B cell (primary cell): ENCODE measurements around the gene STXBP4. TPM values are rescaled to one million over a fixed set of nuclear protein-coding genes. Genes with fewer than 3 reads are reported as not detected.

Experiments
- ATAC-seq: fragments of 200-7000 bp; cut with Tn5 transposase; one replicate; pipeline ENCODE4 v1.10.0; 2021; ENCODE audit warnings: low read depth, mild to moderate bottlenecking, moderate number of reproducible peaks, moderate library complexity
- CTCF ChIA-PET: fragments of 350-600 bp; sonication (Branson Sonifier 250); formaldehyde crosslinking; loops from one replicate; lab custom pipeline; 2021; ENCODE audit warnings: antibody characterized with exemption, inconsistent platforms; lab: Charles Lee
- POLR2A ChIA-PET: fragments of 350-600 bp; sonication (Branson Sonifier 250); formaldehyde crosslinking; loops from one replicate; lab custom pipeline; 2021; ENCODE audit warnings: antibody characterized with exemption; lab: Charles Lee
- DNase-seq: peaks from one replicate; pipeline ENCODE4 v3.0.0; 2013
- H2AFZ ChIP-seq: 2 replicates; pipeline ENCODE4 v1.6.1; 2012; ENCODE audit warnings: mild to moderate bottlenecking, low read depth, low read length; ENCODE audit not compliant: insufficient read depth, poor library complexity, severe bottlenecking
- H3K27ac ChIP-seq, 2 donors: 1 replicate in 1 of 2; 2 replicates in 1 of 2; pipeline ENCODE4 v1.5.1; 2012 to 2013; ENCODE audit warnings: low read length in 2 of 2, mild to moderate bottlenecking in 2 of 2, moderate library complexity in 1 of 2
- H3K27me3 ChIP-seq, 4 experiments: fragments of 200-600 bp in 1 of 4; sonication (generic) in 1 of 4; replicated peaks in 1 of 4; 1 replicate in 2 of 4; 2 replicates in 2 of 4; pipeline versions ENCODE4 v1.6.1 to v1.7.0; 2013 to 2016; ENCODE audit warnings: low read length in 3 of 4, mild to moderate bottlenecking in 2 of 4, mixed read lengths in 1 of 4, moderate library complexity in 1 of 4; ENCODE audit not compliant: insufficient read depth in 4 of 4, control insufficient read depth in 3 of 4; ENCODE audit errors: control extremely low read depth in 1 of 4
- H3K36me3 ChIP-seq, 2 experiments: replicated peaks in 1 of 2; 1 replicate in 1 of 2; 2 replicates in 1 of 2; pipeline versions ENCODE4 v1.6.1 to v1.7.1; 2013; ENCODE audit warnings: low read length in 1 of 2; ENCODE audit not compliant: insufficient read depth in 2 of 2, control insufficient read depth in 1 of 2; ENCODE audit errors: control extremely low read depth in 1 of 2, extremely low read depth in 1 of 2
- H3K4me1 ChIP-seq, 2 donors: fragments of 200-600 bp in 1 of 2; sonication (generic) in 1 of 2; 1 replicate in 1 of 2; 2 replicates in 1 of 2; pipeline versions ENCODE4 v1.5.1 to v1.6.1; 2013 to 2017; ENCODE audit warnings: low read length in 2 of 2; ENCODE audit not compliant: control insufficient read depth in 2 of 2, insufficient read depth in 2 of 2
- H3K4me2 ChIP-seq: replicated peaks from 2 replicates; pipeline ENCODE3; 2012; ENCODE audit warnings: mild to moderate bottlenecking, low read depth, low read length; ENCODE audit not compliant: poor library complexity, severe bottlenecking
- H3K4me3 ChIP-seq, 5 experiments: fragments of 200-600 bp in 1 of 5; sonication (generic) in 1 of 5; 1 replicate in 3 of 5; 2 replicates in 2 of 5; pipeline versions ENCODE4 v1.5.1 to v1.7.0; 2011 to 2016; ENCODE audit warnings: low read length in 4 of 5, mild to moderate bottlenecking in 4 of 5, low read depth in 2 of 5, control low read depth in 1 of 5, moderate library complexity in 1 of 5; ENCODE audit not compliant: insufficient read depth in 1 of 5; ENCODE audit errors: control extremely low read depth in 1 of 5, extremely low read depth in 1 of 5
- H3K79me2 ChIP-seq: fragments of 200-600 bp; sonication (generic); one replicate; pipeline ENCODE4 v1.6.0; 2016; ENCODE audit warnings: low read length; ENCODE audit not compliant: control insufficient read depth, insufficient read depth
- H3K9ac ChIP-seq: fragments of 200-600 bp; sonication (generic); 2 replicates; pipeline ENCODE4 v1.6.1; 2017; ENCODE audit warnings: mild to moderate bottlenecking, low read length, moderate library complexity
- H3K9me3 ChIP-seq, 3 donors: one replicate each; pipeline versions ENCODE4 v1.6.1 to v1.7.1; 2013; ENCODE audit warnings: low read length in 2 of 3; ENCODE audit not compliant: control insufficient read depth in 2 of 3, insufficient read depth in 1 of 3; ENCODE audit errors: control extremely low read depth in 1 of 3
- H4K20me1 ChIP-seq: 2 replicates; pipeline ENCODE4 v1.6.0; 2012; ENCODE audit warnings: mild to moderate bottlenecking, low read length; ENCODE audit not compliant: insufficient read depth, control insufficient read depth, poor library complexity, severe bottlenecking
- H3K27ac Mint-ChIP-seq: one replicate; pipeline ENCODE4 v1.8.0; 2021; ENCODE audit warnings: mixed read lengths
- H3K27me3 Mint-ChIP-seq: one replicate; pipeline ENCODE4 v1.8.0; 2021; ENCODE audit warnings: mixed read lengths
- H3K4me1 Mint-ChIP-seq: one replicate; pipeline ENCODE4 v1.8.0; 2021; ENCODE audit warnings: mixed read lengths
- H3K4me3 Mint-ChIP-seq: one replicate; pipeline ENCODE4 v1.8.0; 2021; ENCODE audit warnings: mixed read lengths
- H3K9me3 Mint-ChIP-seq: one replicate; pipeline ENCODE4 v1.8.0; 2022; ENCODE audit warnings: mixed read lengths; ENCODE audit not compliant: insufficient read depth
- CTCF ChIP-seq: fragments of 200-600 bp; IDR thresholded peaks from one replicate; pipeline ENCODE4 v1.8.0; 2022; ENCODE audit warnings: antibody characterized with exemption, mild to moderate bottlenecking
- EZH2 ChIP-seq: IDR thresholded peaks from 2 replicates; pipeline ENCODE4 v1.6.1; 2012; ENCODE audit warnings: borderline replicate concordance, low read depth, mild to moderate bottlenecking, moderate library complexity, low read length; ENCODE audit not compliant: insufficient read depth, poor library complexity, severe bottlenecking
- WGBS: methylation state at CpG from one replicate; pipeline ENCODE4 v1.1.5; 2013; ENCODE audit warnings: missing lambda C conversion rate; ENCODE audit not compliant: insufficient coverage; 5-methylcytosine and 5-hydroxymethylcytosine counted together
- intact Hi-C: fragments of 100-400 bp; cut with micrococcal nuclease; formaldehyde crosslinking; loops from one replicate; pipeline ENCODE4 v1.10.0; 2022
- polyA plus RNA-seq: library from polyadenylated mRNA; depleted of rRNA; stranded (reverse); fragments of >200 nt; gene quantifications from 2 replicates; pipeline ENCODE4 v1.2.3, GENCODE V29; 2012
- total RNA-seq, 2 donors: library from RNA; stranded (reverse); fragments of 120-200 nt in 1 of 2; gene quantifications; 1 replicate in 1 of 2; 2 replicates in 1 of 2; pipeline versions ENCODE4 v1.2.3 to v1.2.4, GENCODE V29; 2013 to 2022

The STXBP4 gene
- total and polyA plus RNA-seq, 2 donors (not counting 1 experiment from before 2014, with no cell fraction given) = 1.2 to 11.4 TPM

GRCh38 chr17:55186937-55187770 is 218.6 kb downstream of the STXBP4 start:
- Histone ChIP-seq H3K27me3 (no peaks in the 10 kb centered on the region), H3K4me3 (no peak overlapping the region), H3K79me2 (no peaks in the 10 kb centered on the region), H3K9ac (no peak overlapping the region), H3K27ac (no peak overlapping the region), H4K20me1 (no peaks in the 10 kb centered on the region), H3K4me2 (no peak overlapping the region), H2AFZ (no peak overlapping the region), H3K9me3 (peaks cover 0 to 3% (median 0%) of the 10 kb centered on the region in 3 donors), H3K36me3 (no peaks in the 10 kb centered on the region), H3K4me1 (no peaks in the 10 kb centered on the region)
- intact Hi-C loops = no loop called here
- TF ChIP-seq EZH2 (no peak), CTCF (no peak)
- no peak for ATAC-seq
- 78% methylated on average over 6 of the region's 8 CpGs for WGBS
- Mint-ChIP-seq H3K27me3 (peaks cover 7% of the 10 kb centered on the region), H3K4me1 (no peaks in the 10 kb centered on the region), H3K9me3 (peaks cover 4% of the 10 kb centered on the region), H3K27ac (no peak overlapping the region), H3K4me3 (no peak overlapping the region)
- no peak for DNase-seq
- CTCF ChIA-PET = no interaction called here
- POLR2A ChIA-PET = interaction anchor here (0.6 kb wide), 1 partner anchor 58 kb away, joined by 8 read pairs; no protein-coding TSS in a partner anchor

- intact Hi-C loops = no loop called here
Measured at GRCh38 chr17:55190748-55191147, 222.2 kb downstream of the STXBP4 start.

More at GRCh38 chr17:55190748-55191147, 222.2 kb downstream of the STXBP4 start:
- ATAC-seq = no peak
- no peaks in the 10 kb centered on the region for H3K9me3 Mint-ChIP-seq
- no peak for DNase-seq
- no peaks in the 10 kb centered on the region for H4K20me1 ChIP-seq
- CTCF ChIA-PET = no interaction called here
- no peak overlapping the region for H3K9ac ChIP-seq
- no peak overlapping the region for H3K4me3 ChIP-seq
- no peak overlapping the region for H3K4me3 Mint-ChIP-seq
- no peak overlapping the region for H2AFZ ChIP-seq
- TF ChIP-seq CTCF (no peak), EZH2 (no peak)
- H3K27ac Mint-ChIP-seq = no peak overlapping the region
- no peaks in the 10 kb centered on the region for H3K27me3 ChIP-seq
- no peaks in the 10 kb centered on the region for H3K4me1 ChIP-seq
- H3K4me2 ChIP-seq = no peak overlapping the region
- no peak overlapping the region for H3K27ac ChIP-seq
- H3K79me2 ChIP-seq = no peaks in the 10 kb centered on the region
- H3K36me3 ChIP-seq = no peaks in the 10 kb centered on the region
- no CpG with 5 or more reads among the region's 2 CpGs for WGBS
- peaks cover 7% of the 10 kb centered on the region for H3K27me3 Mint-ChIP-seq
- no peaks in the 10 kb centered on the region for H3K9me3 ChIP-seq
- no peaks in the 10 kb centered on the region for H3K4me1 Mint-ChIP-seq
- POLR2A ChIA-PET = no interaction called here
